Muscle of back (tissue), 11 donors: ENCODE measurements around the gene TCF4. TPM values are rescaled to one million over a fixed set of nuclear protein-coding genes. Genes with fewer than 3 reads are reported as not detected.

Experiments used
- DNase-seq, 3 donors: peaks; one replicate each; pipeline versions ENCODE4 v3.0.0 to v3.0.0-alpha.2; 2013
- polyA plus RNA-seq, 10 donors: library from polyadenylated mRNA; unstranded; fragments of 120-200 nt; gene quantifications; one replicate each; pipeline ENCODE4 v1.2.1, GENCODE V29; 2013; ENCODE audit not compliant: insufficient read length in 10 of 10

TCF4 gene
- polyA plus RNA-seq, 10 donors, result 96.8 to 173 (median 130) TPM

- DNase-seq, result peak in 2 of 3 donors; percentile 49 to 85
These were observed 285.7 kb downstream of the TCF4 start for GRCh38 chr18:55302167-55302833.

GRCh38 chr18:55301824-55302166 lies 286.2 kb downstream of the TCF4 start:
- no peak for DNase-seq

GRCh38 chr18:55300936-55301531 lies 287.0 kb downstream of the TCF4 start:
- DNase-seq, result peak in 1 of 3 donors; percentile 85

- DNase-seq, result peak in 2 of 3 donors; percentile 75 to 83
These were observed 287.5 kb downstream of the TCF4 start for GRCh38 chr18:55300421-55300935.

GRCh38 chr18:55296778-55297177 lies 291.2 kb downstream of the TCF4 start:
- DNase-seq, result no peak

GRCh38 chr18:55296115-55296514 lies 291.9 kb downstream of the TCF4 start:
- peak in 1 of 3 donors; percentile 57 for DNase-seq

- DNase-seq, result no peak
These were observed 297.1 kb downstream of the TCF4 start for GRCh38 chr18:55290898-55291297.

GRCh38 chr18:55289775-55290174 lies 298.2 kb downstream of the TCF4 start:
- DNase-seq, result no peak

- DNase-seq, result no peak
These were observed 298.9 kb downstream of the TCF4 start for GRCh38 chr18:55289048-55289447.

GRCh38 chr18:55287935-55288868 lies 299.8 kb downstream of the TCF4 start:
- DNase-seq, result no peak

- no peak for DNase-seq
These were observed 300.7 kb downstream of the TCF4 start for GRCh38 chr18:55287149-55287806.

GRCh38 chr18:55286257-55286825 lies 301.7 kb downstream of the TCF4 start:
- no peak for DNase-seq

- no peak for DNase-seq
These were observed 303.4 kb downstream of the TCF4 start for GRCh38 chr18:55284614-55285013.

GRCh38 chr18:55283309-55283708 lies 304.7 kb downstream of the TCF4 start:
- DNase-seq, result no peak

GRCh38 chr18:55280503-55280902 lies 307.5 kb downstream of the TCF4 start:
- DNase-seq, result peak in 2 of 3 donors; percentile 48 to 64

- peak in 2 of 3 donors; percentile 36 to 53 for DNase-seq
These were observed 312.7 kb downstream of the TCF4 start for GRCh38 chr18:55275039-55275901.

- peak in 1 of 3 donors; percentile 59 for DNase-seq
These were observed 315.3 kb downstream of the TCF4 start for GRCh38 chr18:55272510-55273243.

- no peak for DNase-seq
These were observed 318.4 kb downstream of the TCF4 start for GRCh38 chr18:55269622-55270021.

GRCh38 chr18:55268628-55269275 lies 319.2 kb downstream of the TCF4 start:
- no peak for DNase-seq
